DMS153 treated with DMSO at 0.1 percent for 48 hours (cell line): ENCODE data around the gene HSPA6.
"Not testable (repeated sequence)": the region's sequence is repeated elsewhere in the genome, so short reads cannot be mapped to it uniquely, and the experiment has no call there.

Experiments
- DNase-seq: peaks from one replicate; lab custom pipeline; 2025; ENCODE audit not compliant: unreplicated experiment; lab: John Stamatoyannopoulos, UW

Gene HSPA6

GRCh38 chr1:161557506-161558450 is 33.4 kb downstream of the HSPA6 start:
- DNase-seq: not testable (repeated sequence)

- DNase-seq: not testable (repeated sequence)
These were observed 36.8 kb downstream of the HSPA6 start for GRCh38 chr1:161560960-161561715.

- not testable (repeated sequence) for DNase-seq
These were observed 38.1 kb downstream of the HSPA6 start for GRCh38 chr1:161562441-161562840.

- DNase-seq: not testable (repeated sequence)
These were observed 39.2 kb downstream of the HSPA6 start for GRCh38 chr1:161563522-161563921.

- not testable (repeated sequence) for DNase-seq
These were observed 42.2 kb downstream of the HSPA6 start for GRCh38 chr1:161566602-161566960.

- not testable (repeated sequence) for DNase-seq
These were observed 47.4 kb downstream of the HSPA6 start for GRCh38 chr1:161571703-161572102.
